Endothelial cell (in vitro differentiated cells): ENCODE results near the gene NT5C3B. TPM values are rescaled to one million over a fixed set of nuclear protein-coding genes. Genes with fewer than 3 reads are reported as not detected.

Experiments used
- DNase-seq: peaks from one replicate; pipeline ENCODE4 v3.0.0; 2021; ENCODE audit warnings: low spot score
- H3K27ac Mint-ChIP-seq: one replicate; pipeline ENCODE4 v1.8.0; 2021; ENCODE audit warnings: mixed read lengths, inconsistent platforms; ENCODE audit not compliant: unreplicated experiment
- H3K27me3 Mint-ChIP-seq: one replicate; pipeline ENCODE4 v1.8.0; 2021; ENCODE audit warnings: mild to moderate bottlenecking, moderate library complexity, mixed read lengths, inconsistent platforms; ENCODE audit not compliant: unreplicated experiment
- H3K36me3 Mint-ChIP-seq: one replicate; pipeline ENCODE4 v1.8.0; 2021; ENCODE audit warnings: mild to moderate bottlenecking, low read depth, mixed read lengths, inconsistent platforms; ENCODE audit not compliant: unreplicated experiment
- H3K4me1 Mint-ChIP-seq: one replicate; pipeline ENCODE4 v1.8.0; 2021; ENCODE audit warnings: mild to moderate bottlenecking, mixed read lengths, inconsistent platforms; ENCODE audit not compliant: unreplicated experiment
- H3K4me3 Mint-ChIP-seq: one replicate; pipeline ENCODE4 v1.8.0; 2021; ENCODE audit warnings: mild to moderate bottlenecking, mixed read lengths, inconsistent platforms; ENCODE audit not compliant: unreplicated experiment
- H3K9me3 Mint-ChIP-seq: one replicate; pipeline ENCODE4 v1.8.0; 2021; ENCODE audit warnings: mixed read lengths, inconsistent platforms; ENCODE audit not compliant: unreplicated experiment
- total RNA-seq: library from RNA; stranded (reverse); fragmentation: NEBNext Ultra II Directional; extraction: Animal tissue kit (Norgen Biotek cat#: 25700); gene quantifications from one replicate; pipeline ENCODE4 v1.2.1, GENCODE V29; 2021; ENCODE audit not compliant: unreplicated experiment
- TF ChIP-seq, protein P1 (sequence below): fragments of 200-600 bp; sonication (generic); IDR thresholded peaks from one replicate; pipeline ENCODE4 v1.5.0; 2021; ENCODE audit warnings: antibody characterized with exemption; ENCODE audit not compliant: unreplicated experiment

NT5C3B gene
- total RNA-seq, 1 donor from 2014 or later = 79.9 TPM

DNA sequence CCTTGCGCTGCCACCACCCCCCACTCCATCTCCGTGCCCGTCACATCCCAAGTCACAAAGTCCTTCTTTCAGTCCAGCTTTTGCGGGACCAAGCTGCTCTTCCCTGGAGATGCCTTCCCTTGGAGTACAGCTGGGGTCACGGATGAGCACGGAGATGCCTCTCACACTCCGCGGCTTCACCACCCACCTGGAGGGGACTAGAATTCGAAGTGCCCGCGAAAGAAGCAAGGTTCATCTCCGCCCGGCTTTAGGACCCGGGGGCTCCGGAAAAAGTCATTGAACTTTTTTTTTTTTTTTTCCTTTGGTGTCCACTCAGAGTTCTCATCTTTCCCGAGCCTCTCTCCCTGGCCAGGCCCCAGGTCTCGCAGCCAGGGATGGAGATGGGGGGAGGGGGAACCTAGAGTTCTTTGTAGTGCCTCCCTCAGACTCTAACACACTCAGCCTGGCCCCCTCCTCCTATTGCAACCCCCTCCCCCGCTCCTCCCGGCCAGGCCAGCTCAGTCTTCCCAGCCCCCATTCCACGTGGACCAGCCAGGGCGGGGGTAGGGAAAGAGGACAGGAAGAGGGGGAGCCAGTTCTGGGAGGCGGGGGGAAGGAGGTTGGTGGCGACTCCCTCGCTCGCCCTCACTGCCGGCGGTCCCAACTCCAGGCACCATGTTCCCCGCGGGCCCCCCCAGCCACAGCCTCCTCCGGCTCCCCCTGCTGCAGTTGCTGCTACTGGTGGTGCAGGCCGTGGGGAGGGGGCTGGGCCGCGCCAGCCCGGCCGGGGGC, 23.5 kb downstream of the NT5C3B start, which contains the start of gene FKBP10:
Gene FKBP10, plus strand, starts transcription at position 624 of the 771 bp plus-strand sequence. Its CDS starts 31 bp downstream, at position 655.
- Mint-ChIP-seq H3K4me1 (peaks cover 16% of the 10 kb centered on the region), H3K9me3 (no peaks in the 10 kb centered on the region)
- TF ChIP-seq, protein P1, sequence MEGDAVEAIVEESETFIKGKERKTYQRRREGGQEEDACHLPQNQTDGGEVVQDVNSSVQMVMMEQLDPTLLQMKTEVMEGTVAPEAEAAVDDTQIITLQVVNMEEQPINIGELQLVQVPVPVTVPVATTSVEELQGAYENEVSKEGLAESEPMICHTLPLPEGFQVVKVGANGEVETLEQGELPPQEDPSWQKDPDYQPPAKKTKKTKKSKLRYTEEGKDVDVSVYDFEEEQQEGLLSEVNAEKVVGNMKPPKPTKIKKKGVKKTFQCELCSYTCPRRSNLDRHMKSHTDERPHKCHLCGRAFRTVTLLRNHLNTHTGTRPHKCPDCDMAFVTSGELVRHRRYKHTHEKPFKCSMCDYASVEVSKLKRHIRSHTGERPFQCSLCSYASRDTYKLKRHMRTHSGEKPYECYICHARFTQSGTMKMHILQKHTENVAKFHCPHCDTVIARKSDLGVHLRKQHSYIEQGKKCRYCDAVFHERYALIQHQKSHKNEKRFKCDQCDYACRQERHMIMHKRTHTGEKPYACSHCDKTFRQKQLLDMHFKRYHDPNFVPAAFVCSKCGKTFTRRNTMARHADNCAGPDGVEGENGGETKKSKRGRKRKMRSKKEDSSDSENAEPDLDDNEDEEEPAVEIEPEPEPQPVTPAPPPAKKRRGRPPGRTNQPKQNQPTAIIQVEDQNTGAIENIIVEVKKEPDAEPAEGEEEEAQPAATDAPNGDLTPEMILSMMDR = no peak

DNA sequence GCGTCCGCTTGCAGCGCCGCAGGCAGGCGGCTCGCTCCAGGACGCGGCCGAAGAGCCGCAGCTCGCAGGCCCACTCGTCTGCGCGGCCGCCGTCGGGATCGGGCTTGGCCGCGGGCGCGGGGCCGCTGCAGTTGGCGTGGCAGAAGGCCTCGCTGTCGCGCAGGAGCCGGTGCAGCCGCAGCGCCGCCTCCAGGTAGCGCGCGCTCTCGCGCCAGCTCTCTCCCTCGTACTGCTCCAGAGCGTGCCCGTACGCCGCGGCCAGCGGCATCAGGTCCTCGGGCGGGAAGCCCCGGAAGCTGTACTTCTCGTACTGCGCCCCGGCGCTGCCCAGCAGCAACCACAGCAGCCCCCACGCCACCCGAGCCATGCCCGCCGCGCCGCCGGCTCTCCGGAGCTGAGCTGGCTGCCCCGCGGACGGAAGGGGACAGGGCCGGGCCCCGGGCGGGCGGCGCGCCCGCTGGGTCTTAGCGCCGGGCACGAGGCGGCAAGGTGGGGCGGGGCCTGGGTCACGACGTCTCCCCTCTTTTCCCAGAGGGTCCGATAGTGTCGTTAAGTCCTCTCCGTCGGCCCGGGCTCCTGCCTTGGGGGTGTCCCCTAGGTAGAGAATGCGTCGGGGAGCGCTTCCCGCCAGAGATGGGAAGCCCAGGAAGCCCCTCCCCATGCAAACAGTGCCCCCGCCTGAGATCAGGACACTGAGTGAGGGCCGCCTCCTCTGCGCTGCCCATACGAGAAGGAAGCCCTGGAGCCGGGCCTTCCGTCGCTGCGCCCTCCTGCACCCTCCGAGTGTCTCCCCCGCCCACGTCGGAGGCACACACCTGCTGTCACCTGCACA, 24.3 kb downstream of the NT5C3B start, which contains the start of gene P3H4:
Gene P3H4, minus strand, starts transcription at position 401 of the 832 bp plus-strand sequence. Its CDS starts 34 bp downstream, at position 367.
- Mint-ChIP-seq H3K27ac (peak within 1 kb of the TSS; percentile 27), H3K4me1 (peaks cover 16% of the 10 kb centered on the region), H3K9me3 (no peaks in the 10 kb centered on the region), H3K36me3 (peaks cover 10% of the 10 kb centered on the region), H3K4me3 (peak within 1 kb of the TSS; percentile 95), H3K27me3 (peaks cover 11% of the 10 kb centered on the region)
- DNase-seq = peak; percentile 76
- TF ChIP-seq, protein P1 = peak; percentile 43

More for the DNA sequence above, 23.5 kb downstream of the NT5C3B start, which contains the start of gene FKBP10:
- H3K27me3 Mint-ChIP-seq = peaks cover 11% of the 10 kb centered on the region
- DNase-seq = peak; percentile 77
- H3K36me3 Mint-ChIP-seq = peaks cover 10% of the 10 kb centered on the region
- peak within 1 kb of the TSS; percentile 95 for H3K4me3 Mint-ChIP-seq
- H3K27ac Mint-ChIP-seq = peak within 1 kb of the TSS; percentile 27

DNA sequence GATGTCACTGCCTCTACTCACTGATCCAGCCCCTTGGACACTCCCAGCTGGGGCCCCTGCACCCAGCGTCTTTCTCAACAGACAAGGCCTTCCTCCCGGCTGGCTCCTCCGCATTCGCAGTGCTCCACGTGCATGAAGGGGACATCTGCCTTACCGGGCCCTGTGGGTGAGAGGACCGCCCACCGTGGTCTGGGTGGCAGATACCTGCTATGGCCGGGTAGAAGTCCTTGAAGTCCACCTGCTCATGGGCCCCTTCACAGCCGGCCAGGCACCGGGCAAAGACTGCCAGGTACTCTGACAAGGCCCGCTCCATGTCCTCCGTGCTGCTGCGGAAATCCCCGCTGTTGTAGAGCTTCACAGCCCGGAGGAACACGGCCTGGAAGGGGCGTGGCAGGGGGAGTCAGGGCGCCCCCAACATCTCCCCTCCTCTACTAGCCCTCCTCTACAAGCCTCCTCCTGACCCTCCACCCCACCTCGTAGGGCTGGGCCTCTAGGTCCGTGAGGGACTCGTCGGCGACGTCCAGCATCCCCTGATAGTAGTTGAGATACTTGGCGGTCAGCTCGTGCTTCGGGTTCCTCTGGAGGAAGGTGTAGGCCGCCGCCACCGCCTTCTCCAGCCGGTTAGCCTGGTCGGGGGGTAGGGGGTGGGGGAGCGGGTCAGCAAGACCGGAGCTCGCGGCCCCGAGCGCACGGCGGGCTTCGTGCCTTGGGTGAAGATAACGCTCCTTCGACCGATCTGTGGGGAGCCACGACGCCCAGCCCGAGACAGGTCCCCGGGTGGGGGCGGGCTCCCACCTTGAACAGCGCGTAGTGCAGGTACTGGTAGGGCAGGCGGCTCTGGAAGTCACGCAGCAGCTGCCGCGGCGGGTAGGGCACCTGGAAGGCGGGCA, 25.1 kb downstream of the NT5C3B start:
- H3K4me3 Mint-ChIP-seq = peak overlapping the region; percentile 73
- H3K27me3 Mint-ChIP-seq = peaks cover 11% of the 10 kb centered on the region
- TF ChIP-seq, protein P1 = no peak
- H3K9me3 Mint-ChIP-seq = no peaks in the 10 kb centered on the region
- no peak for DNase-seq
- H3K4me1 Mint-ChIP-seq = peaks cover 16% of the 10 kb centered on the region
- peaks cover 10% of the 10 kb centered on the region for H3K36me3 Mint-ChIP-seq
- no peak overlapping the region for H3K27ac Mint-ChIP-seq

DNA sequence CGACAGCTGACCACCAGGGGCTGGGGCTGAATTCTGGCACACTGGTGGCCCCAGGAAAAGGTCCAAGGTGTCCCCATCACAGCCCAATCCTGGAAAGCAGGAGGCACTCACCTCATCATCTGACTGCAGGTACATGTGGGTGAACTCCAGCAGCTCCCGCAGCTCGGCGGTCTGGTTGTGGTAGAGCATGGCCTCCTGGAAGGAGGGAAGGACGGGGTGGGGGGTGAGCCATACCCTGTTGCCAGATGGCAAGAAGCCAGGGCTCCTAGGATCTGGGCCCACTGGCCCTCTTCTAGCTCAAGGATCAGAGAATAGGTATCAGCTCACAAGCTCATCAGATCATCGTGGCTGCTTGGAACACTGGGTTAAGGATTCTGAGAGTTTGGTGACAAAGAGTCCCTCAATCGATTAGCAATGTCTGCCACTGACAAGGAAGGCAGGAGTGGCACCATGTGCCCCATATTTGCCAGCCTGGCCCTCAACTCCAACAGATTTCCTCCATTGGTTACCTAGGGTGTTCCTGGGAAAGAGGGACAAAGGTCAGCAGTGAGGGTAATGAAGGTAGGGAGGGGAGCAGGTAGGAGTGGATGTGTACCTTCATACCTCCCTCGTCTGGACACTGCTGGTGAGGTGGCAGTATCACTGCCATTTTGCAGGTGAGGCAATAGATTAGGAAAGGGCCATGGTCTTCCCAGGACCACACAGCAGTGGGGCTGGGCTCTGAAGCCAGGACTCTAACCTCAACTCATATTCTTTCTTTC, 29.2 kb downstream of the NT5C3B start:
- H3K9me3 Mint-ChIP-seq = no peaks in the 10 kb centered on the region
- no peak for DNase-seq
- H3K4me1 Mint-ChIP-seq = peaks cover 8% of the 10 kb centered on the region
- no peak overlapping the region for H3K4me3 Mint-ChIP-seq
- H3K36me3 Mint-ChIP-seq = peaks cover 14% of the 10 kb centered on the region
- TF ChIP-seq, protein P1 = no peak
- no peak overlapping the region for H3K27ac Mint-ChIP-seq
- peaks cover 9% of the 10 kb centered on the region for H3K27me3 Mint-ChIP-seq
